Right ventricle myocardium inferior (tissue), 1 donor: ENCODE measurements around the gene SGTA. TPM values are rescaled to one million over a fixed set of nuclear protein-coding genes. Genes with fewer than 3 reads are reported as not detected.

Source experiments
- ATAC-seq: fragments of 200-7000 bp; cut with Tn5 transposase; one replicate; pipeline ENCODE4 v1.9.1; 2020; ENCODE audit warnings: mild to moderate bottlenecking, moderate library complexity
- DNase-seq: peaks from one replicate; pipeline ENCODE4 v3.0.0; 2021; ENCODE audit errors: missing footprints
- intact Hi-C: fragments of 100-400 bp; cut with DNase I; formaldehyde crosslinking; loops from one replicate; pipeline ENCODE4 v1.11.0; 2022
- total RNA-seq: library from RNA; stranded (reverse); fragmentation: NEBNext Ultra II Directional; extraction: Animal tissue kit (Norgen Biotek cat#: 25700); gene quantifications from one replicate; pipeline ENCODE4 v1.2.1, GENCODE V29; 2021
- donor health status: DM: no; HTN: yes; CAD: no; lungs with severe emphysema.

Gene SGTA
- total RNA-seq, 1 donor from 2014 or later: 64.3 TPM

DNA sequence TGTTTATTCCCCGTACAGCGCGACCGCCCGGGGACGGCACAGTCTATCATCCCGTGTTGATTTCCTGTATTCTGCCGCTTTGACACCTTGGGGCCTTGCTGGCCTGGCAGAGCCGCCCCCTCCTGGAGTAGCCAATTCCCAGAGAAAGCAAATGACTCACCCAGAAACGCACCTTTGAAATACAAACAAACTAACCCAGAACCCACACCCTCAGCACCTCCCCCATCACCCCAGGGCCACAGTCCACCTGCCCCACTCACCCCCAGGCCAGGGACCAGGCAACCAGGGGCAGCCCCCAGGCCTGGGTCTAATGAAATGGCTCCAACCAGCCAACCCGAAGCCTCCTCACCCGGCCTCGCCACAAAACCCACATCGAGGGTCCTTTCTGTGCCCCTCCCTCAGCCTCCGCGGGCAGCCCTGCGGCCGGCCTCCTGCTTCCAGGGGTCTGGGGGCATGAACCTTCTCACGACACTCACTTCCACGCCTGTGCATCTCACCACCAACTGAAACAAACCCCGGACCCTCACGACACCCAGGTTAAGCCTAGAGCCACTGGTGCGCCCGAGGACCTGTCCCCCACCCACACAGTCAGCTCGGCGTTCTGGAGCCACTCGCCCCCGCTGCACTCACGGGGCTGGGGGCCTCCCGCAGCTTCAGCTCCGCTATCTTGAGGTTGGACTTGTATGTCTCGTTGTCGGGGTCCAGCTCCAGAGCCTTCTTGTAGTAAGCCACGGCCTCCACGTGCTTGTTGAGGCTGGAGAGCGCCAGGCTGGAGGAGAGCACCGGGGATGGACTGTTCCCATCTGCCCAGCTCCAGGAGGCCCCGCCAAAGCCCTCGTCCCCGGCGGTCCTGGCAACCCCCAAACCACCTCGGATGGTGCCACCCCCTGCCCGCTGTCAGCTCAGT is 20.9 kb downstream of the SGTA start:
- no peak for ATAC-seq
- intact Hi-C loops: no loop called here
- no peak for DNase-seq

DNA sequence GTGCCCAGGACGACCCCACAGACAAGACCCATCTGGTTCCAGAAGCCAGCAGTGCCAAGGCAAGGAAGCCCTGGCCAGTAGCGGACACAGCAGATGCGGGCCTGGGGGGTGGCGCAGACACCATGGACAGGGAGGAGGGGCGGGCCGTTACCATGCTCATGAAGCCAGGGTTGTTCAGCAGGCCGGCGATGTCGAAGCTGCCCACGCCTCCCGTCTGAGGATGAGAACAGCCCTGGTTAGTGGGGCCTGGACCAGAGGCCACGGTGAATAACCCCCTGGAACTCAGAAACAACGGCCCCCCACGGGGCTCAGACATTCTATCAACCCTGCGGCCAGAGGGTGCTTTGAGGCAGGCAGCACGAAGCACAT is 21.8 kb downstream of the SGTA start:
- no peak for DNase-seq

DNA sequence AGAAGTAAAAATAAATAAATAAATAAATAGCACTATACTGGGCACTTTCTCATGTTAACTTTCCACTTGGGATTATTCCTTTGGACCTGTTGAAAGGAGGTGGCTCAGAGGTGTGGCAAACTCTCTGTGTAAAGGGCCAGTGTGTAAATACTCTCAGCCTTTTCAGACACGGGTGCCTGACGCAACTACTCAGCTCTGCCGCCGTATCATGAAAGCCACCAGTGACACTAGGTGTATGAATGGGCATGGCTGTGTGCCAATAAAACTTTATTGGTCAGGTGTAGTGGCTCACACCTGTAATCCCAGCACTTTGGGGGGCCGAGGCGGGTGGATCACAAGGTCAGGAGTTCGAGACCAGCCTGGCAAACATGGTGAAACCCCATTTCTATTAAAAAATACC is 23.1 kb downstream of the SGTA start:
- intact Hi-C loops: no loop called here
- DNase-seq (no peak), ATAC-seq (no peak)

More for the DNA sequence above, 21.8 kb downstream of the SGTA start:
- intact Hi-C loops: no loop called here
- no peak for ATAC-seq

DNA sequence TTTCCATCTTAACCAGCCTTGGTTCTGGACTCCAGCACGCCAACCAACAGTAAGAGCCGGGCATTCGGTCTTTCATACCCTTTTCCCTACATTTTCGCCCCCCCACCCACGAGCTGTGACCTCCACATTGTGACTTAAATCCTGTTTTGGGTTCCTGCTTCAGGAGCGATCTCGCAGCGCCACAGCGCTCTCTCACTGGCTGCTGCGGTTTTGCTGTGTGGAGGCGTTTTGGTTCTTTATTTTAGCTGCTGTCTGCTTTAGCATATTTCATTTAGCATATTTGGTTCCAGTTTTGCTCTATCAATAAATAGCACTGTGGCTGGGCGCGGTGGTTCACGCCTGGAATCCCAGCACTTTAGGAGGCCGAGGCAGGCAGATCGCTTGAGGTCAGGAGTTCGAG is 23.7 kb downstream of the SGTA start:
- ATAC-seq (no peak), DNase-seq (no peak)
- intact Hi-C loops: no loop called here

DNA sequence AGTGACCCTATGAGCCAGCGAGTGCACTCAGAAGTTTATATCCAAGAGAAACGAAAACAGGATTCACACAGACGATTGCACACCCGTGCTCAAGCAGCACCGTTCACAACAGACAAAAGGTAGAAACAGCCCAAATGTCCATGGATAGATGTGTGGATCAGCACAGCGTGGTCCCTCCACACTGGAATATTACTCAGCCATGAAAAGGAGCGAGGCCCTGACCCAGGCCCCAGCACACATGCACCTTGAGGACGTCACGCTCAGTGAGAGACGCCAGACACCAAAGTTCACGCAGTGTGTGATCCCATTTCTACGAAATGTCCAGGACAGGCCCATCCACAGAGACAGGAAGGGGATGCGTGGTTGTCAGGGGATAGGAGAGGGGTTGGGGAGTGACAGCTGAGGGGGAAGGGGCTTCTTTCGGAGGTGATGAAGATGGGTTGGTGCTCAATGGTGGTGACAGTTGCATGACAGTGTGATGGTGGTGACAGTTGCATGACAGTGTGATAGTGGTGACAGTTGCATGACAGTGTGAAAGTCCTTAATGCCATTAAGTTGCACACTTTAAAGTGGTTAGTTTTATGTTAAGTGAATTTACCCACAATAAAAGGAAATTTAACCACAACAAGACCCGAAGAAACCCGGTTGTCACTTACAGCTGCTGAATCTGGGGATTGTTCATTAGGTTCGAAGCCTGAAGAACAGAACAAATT is 24.3 kb downstream of the SGTA start:
- intact Hi-C loops: no loop called here
- no peak for DNase-seq
- no peak for ATAC-seq

DNA sequence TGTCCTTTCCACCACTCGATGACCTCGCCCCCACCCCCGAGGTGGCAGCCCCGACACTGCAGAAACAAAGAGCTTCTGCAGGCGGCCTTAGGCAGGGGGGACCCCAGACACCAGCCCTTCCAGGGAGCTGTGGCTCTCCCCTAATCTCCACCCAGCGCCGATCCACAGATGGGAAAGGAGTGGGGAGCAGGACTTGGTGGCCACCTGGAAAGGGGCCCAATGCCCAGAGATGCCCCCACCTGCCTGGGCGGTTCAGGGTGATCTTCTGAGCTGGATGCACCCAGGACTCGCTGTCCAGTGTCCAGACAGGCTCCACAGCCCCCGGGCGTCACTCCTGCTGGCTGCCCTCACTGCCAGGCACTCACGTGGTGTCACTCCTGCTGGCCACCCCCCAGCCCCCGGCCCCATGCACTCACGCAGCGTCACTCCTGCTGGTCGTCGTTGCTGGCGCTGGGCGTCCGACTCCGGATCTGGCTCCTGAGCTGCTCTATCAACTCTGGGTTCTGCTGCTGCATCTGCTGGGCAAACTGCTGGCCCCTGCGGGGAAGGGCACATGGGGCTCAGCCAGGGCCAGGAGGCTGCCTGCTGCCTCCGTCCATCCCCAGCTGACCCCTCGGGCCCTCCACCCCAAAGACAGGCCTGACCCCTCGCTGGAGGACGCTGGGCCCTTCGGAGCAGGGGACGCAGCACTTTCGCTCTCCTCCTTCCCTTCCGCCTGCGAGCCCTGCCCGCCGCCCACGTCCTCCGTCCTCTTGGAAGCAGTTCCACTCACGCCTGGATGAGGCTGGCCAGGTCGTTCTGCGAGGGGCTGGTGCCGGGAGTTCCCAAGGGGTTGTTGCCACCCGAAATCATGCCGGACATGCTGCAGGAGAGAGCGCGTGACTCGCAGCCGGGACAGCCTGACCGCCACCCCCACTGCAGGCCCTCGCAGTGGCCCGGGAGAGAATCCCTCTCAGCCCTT is 25.9 kb downstream of the SGTA start:
- ATAC-seq (no peak), DNase-seq (no peak)
- intact Hi-C loops: no loop called here

DNA sequence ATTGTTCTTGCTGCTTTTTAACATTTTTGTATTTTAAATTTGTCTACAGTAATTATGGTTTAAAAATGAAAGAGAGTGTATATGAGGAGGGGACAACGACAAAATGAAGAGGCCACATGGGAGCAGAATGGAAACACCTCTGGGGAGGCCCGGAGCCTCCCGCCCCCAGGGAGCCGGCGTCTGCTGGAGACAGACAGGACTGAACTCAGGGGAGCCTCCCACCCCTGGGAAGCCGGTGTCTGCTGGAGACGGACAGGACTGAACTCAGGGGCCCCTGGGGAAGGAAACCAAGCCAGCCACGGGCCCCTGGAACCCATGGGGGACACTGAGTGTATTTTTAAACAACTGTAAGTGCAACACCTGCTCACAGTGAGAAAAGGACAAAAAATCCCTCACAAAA is 26.6 kb downstream of the SGTA start:
- intact Hi-C loops: no loop called here

DNA sequence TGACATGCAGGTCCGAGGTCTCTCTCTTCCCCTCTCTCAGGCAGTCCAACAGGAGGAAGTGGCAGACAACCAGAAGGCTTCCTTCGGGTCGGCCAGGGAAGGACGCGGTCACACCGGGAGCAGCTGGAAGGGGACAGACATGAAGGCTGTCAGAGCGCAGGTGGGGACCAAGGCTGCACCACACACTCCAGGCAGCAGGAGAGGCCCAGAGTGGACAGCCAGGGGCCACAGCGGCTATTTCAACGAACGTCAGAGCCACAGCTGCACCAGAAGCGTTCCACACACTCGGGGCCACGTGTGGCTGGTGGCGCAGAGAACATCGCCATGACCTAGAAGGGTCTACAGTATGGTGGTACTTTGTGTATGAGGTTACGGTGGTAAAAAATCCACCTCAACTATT is 27.3 kb downstream of the SGTA start:
- DNase-seq: no peak
- no peak for ATAC-seq
- intact Hi-C loops: no loop called here

More for the DNA sequence above, 26.6 kb downstream of the SGTA start:
- DNase-seq: no peak
- ATAC-seq: no peak

DNA sequence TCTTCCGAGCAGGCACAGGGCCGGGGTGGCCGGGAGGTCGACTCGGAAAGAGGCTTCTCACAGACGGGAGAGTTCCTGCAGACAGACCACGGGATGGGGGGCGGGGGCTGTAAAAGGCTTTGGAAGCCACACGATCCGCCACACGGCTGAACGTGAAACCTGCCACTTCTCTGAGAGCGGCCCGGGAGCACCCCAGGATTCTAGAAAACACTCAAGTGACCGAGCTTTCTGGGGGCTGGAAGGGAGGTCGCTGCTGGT is 27.7 kb downstream of the SGTA start:
- DNase-seq (no peak), ATAC-seq (no peak)
- intact Hi-C loops: no loop called here

DNA sequence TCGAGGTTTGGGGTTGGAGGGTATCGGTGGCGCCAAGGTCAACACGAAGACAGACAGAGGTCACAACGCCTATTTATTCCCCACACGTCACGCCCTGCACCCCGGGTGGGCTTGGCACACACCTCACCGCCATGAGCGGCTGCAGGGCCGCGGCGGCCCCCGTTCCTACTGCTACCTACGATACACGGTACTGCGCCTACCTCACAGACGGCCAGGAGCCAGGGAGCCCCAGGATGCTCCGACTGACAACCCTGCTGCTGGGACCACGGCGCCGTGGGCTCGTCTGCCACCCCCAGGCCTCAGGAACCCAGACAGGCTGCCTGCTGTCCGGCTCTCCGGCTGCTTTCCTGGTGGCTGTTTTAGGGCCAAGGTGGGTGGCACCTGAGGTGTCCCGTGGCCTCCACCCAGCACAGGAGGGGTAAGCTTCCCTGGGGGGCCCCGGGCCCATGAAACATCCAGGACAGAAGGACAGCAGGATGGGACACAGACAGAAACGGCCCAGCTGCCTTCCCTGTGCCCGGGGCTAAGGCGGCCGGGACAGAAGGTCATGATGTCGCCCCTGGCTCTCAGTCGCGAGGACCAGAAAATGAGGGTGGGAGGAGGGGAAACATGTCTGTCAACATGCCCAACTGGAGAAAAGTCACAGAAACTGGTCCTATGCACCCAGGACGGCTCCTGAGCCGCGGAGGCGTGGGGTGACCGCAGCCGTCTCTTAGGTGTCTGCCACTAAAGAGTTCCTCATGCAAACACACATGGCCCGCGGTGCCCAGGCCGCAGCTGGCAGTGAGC is 28.2 kb downstream of the SGTA start:
- no peak for DNase-seq
- intact Hi-C loops: no loop called here
- no peak for ATAC-seq

DNA sequence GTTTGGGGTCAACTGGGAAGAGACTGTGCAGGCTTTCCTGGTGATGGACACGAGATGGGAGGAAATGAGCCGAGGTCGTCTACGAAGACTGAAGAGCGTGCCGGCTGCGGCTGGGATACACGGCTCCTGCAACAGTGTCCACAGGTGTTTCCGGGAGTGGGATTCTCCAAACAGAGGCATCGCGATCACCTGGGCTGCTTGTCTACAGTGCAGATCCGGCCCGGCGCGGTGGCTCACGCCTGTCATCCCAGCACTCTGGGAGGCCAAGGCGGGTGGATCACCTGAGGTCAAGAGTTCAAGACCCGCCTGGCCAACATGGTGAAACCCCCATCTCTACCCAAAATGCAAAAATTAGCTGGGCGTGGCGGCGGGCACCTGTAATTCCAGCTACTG is 31.6 kb downstream of the SGTA start:
- DNase-seq (no peak), ATAC-seq (no peak)
- intact Hi-C loops: no loop called here

DNA sequence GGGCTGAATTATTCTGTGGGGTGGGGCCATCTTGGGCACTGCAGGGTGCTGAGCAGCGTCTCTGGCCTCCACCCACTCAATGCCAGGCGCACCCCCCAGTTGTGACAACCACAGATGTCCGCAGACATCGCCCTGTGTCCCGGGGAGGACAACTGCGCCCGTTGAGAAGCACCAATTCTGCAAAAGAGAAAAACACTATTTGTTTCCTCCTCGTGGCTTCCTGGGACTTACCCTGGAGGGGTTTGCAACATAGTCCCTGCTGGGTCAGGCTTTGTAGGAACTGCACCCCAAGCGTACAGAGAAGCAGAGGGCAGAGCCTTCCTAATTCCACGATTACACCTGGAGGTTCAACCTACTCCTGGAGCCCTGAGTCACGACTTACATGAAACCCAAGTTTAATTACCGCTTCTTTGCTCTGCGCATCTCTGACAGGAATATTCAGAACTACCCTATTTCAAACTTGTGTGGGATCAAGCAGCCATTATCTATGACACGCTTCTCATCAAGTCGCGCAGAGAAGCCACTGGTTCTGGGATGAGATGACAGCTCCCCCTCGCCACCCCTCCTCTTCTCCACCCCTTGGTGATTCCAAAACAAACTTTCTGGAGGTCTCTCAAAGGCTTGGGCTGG is 32.1 kb downstream of the SGTA start:
- intact Hi-C loops: no loop called here
- ATAC-seq (no peak), DNase-seq (no peak)

DNA sequence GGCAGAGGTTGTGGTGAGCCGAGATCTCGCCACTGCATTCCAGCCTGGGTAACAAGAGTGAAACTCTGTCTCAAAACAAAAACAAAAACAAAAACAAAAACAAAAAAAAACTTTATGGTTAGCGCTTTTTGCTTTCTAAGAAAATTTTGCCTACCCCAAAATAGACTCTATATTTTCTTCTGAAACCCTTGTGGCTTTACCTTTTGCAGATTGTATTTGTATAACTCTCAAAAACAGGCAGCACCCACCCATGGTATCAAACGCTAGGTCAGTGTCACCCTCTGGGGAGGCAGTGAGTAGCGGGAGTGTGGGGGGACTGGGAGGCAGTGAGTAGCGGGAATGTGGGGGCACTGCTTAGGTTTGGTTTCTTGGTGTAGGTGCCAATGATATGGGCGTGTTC is 35.7 kb downstream of the SGTA start:
- no peak for DNase-seq
- intact Hi-C loops: loop anchor here (5.0 kb wide), 1 partner anchor 125 kb away; no protein-coding TSS in a partner anchor
- no peak for ATAC-seq

DNA sequence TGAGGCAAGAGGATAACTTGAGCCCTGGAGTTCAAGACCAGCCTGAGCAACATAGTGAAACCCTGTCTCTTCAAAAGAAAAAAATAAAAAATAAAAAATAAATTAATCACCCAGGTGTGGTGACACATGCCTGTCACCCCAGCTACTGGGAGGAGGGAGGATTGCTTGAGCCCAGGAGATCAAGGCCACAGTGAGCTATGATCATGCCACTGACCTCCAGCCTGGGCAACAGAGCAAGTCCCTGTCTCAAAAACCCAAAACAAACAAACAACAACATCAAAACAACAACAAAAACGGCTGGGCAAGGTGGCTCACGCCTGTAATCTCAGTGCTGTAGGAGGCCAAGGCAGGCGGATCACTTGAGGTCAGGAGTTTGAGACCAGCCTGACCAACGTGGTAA is 39.0 kb downstream of the SGTA start:
- no peak for ATAC-seq
- intact Hi-C loops: no loop called here
- no peak for DNase-seq

DNA sequence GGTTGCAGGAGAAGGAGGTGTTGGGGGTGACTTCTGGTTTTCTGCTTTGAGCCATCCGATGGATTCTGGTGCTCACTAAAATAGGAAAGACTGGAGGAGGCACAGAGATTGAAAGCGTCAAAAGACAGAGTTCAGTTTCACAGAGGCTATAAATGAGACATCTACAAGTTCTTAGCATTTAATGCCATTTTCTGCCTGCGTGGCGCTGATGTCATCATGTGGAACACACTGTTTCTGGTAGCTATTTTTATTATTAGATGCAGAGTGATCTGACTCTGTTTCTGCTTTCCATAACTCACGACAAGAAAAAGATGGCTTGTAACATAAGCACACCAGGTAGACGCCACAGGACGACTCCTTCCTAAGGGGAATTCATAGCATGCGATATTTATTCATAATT is 40.0 kb downstream of the SGTA start:
- intact Hi-C loops: no loop called here
- ATAC-seq: no peak
- no peak for DNase-seq

DNA sequence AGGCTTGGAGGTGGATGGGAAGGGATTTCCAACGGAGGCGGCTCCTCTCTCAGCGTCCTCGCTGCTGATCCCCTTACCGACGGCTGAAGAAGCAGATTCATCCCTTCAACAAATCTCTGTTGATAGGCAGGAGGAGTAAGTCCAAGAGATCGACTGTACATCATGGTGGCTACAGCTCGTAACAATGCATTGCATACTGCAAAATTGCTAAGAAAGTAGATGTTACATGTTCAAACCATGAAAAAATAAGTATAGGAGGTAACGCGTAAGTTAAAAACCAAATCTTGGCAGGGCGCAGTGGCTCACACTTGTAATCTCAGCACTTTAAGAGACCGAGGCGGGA is 42.8 kb downstream of the SGTA start:
- intact Hi-C loops: loop anchor here (1.0 kb wide), 1 partner anchor 77 kb away; no protein-coding TSS in a partner anchor

DNA sequence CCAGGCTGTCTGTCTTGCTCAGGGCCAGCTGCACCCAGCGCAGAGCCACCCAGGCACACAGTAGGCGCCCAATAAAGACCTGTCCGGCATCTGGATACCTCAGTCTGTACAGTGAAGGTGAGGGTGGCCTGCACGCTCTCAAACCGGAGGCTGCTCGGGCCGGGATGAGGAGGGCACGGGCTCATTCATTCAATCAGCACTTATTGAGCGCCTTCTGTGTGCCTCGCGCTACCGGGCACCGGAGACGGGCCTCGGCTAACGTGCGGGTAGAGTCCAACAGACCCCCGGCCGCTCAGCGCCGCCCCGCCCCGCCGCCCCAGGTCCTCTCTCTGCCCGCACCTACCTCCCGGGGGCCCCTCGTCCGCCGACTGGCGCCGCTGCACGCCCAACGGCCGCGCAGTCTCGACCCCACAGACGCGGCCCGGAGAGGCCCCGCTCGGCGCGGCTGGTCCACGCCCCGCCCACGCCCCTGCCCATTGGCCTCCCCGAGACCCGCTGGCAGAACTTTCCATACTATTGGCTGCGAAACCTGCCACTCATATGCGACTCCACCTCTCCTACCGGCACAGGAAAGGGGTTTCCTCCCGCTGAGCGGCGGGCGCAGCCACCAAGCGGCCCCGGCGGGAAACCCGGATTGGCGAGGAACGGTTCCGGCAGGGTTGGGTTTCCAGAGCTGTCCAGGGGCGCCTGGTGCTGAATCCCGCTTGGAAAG is 43.3 kb downstream of the SGTA start, which contains the start of gene SLC39A3:
Gene SLC39A3 (minus strand): TSS at position 416 of the 712 bp plus-strand sequence. CDS start 2,760 bp downstream, outside the sequence.
- peak; percentile 100 for ATAC-seq
- intact Hi-C loops: loop anchor here (1.0 kb wide), 1 partner anchor 76 kb away; no protein-coding TSS in a partner anchor
- peak; percentile 96 for DNase-seq

More for the DNA sequence above, 42.8 kb downstream of the SGTA start:
- ATAC-seq (no peak), DNase-seq (no peak)
